Thymus (tissue), 11 donors: ENCODE data around the gene ELOVL6. TPM values are rescaled to one million over a fixed set of nuclear protein-coding genes. Genes with fewer than 3 reads are reported as not detected.
"Not testable (repeated sequence)": the region's sequence is repeated elsewhere in the genome, so short reads cannot be mapped to it uniquely, and the experiment has no call there.

ENCODE experiments used
- DNase-seq, 9 donors: peaks; one replicate each; pipeline ENCODE4 v3.0.0-alpha.2; 2013; ENCODE audit warnings: low spot score in 9 of 9, low read depth in 6 of 9, missing footprints in 1 of 9
- H3K27ac ChIP-seq, 2 donors: one replicate each; pipeline ENCODE4 v1.5.1; 2013; ENCODE audit warnings: control low read depth in 1 of 2, low read depth in 1 of 2, low read length in 1 of 2, mild to moderate bottlenecking in 1 of 2, moderate library complexity in 1 of 2
- H3K27me3 ChIP-seq, 2 donors: one replicate each; pipeline ENCODE4 v1.5.1; 2013; ENCODE audit warnings: low read length in 1 of 2; ENCODE audit not compliant: control insufficient read depth in 2 of 2, insufficient read depth in 1 of 2
- H3K36me3 ChIP-seq, 2 donors: one replicate each; pipeline ENCODE4 v1.5.1; 2013; ENCODE audit warnings: low read length in 1 of 2, mild to moderate bottlenecking in 1 of 2, moderate library complexity in 1 of 2; ENCODE audit not compliant: control insufficient read depth in 2 of 2, insufficient read depth in 2 of 2
- H3K4me1 ChIP-seq, 2 donors: one replicate each; pipeline ENCODE4 v1.5.1; 2013; ENCODE audit warnings: low read length in 2 of 2; ENCODE audit not compliant: control insufficient read depth in 2 of 2, insufficient read depth in 2 of 2
- H3K4me3 ChIP-seq, 2 donors: one replicate each; pipeline ENCODE4 v1.5.1; 2013; ENCODE audit warnings: low read length in 2 of 2, control low read depth in 1 of 2, mild to moderate bottlenecking in 1 of 2
- H3K9me3 ChIP-seq, 2 donors: one replicate each; pipeline ENCODE4 v1.5.1; 2013; ENCODE audit warnings: low read length in 1 of 2, mild to moderate bottlenecking in 1 of 2; ENCODE audit not compliant: control insufficient read depth in 2 of 2, insufficient read depth in 1 of 2
- WGBS: extraction: QIAGEN DNeasy Blood & Tissue Kit; methylation state at CpG from one replicate; pipeline ENCODE4 v1.1.7; 2013; 5-methylcytosine and 5-hydroxymethylcytosine counted together
- polyA plus RNA-seq: library from polyadenylated mRNA; stranded (reverse); fragments of 200-250 nt; gene quantifications from one replicate; pipeline ENCODE4 v1.2.3, GENCODE V29; 2013
- total RNA-seq: library from RNA; stranded (reverse); fragments of 120-200 nt; gene quantifications from one replicate; pipeline ENCODE4 v1.2.4, GENCODE V29; 2013
- donor health status: healthy.

The ELOVL6 gene
- total and polyA plus RNA-seq, 2 donors, result 2.8 to 3.1 TPM

DNA sequence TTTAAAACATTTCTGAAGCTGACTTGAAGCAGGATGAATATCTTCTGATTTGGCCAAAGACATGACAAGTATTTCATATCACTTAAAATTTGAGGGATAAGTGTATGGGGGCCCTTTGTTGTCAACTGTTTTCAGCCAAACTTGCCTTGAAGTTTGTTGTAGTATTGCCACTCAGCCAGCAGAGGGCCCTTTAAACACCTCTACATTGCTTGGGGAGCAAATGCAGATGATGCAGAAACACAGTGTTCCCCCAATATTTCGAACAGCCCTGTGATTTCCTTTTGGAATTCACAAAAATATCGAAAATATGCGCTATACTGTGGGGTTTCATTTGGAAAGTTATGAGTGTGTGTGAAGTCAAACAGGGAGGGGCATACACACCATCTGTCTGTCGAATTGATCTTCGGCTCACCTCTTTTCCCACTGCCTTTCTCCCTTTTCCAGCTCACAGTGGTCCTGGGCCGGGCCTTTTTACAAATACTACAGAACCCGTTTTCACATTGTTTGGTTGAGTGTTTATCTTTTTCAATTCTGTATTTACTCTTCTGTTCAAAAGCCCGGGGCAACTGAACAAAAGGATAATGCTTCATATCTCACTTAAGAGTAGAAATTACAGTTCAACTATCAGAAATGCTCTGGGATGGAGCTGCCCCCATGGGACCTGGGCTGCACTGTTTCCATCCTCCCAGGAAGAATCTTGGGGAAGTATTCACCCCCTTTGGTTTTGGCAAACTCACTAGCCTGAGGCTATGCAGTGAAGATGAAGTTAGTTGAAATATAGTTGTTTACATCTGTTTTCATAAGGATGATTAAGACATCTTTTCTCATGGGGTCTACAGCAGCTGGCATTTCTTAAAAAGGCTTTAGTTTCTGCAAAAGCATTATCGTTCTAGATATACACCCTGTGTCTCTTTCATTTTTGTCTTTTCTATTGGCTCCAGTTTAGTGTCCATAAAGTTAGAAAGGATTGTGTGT lies 148.2 kb downstream of the ELOVL6 start:
- DNase-seq, result peak in 8 of 9 donors; percentile 13 to 77 (median 48)
- 87% methylated on average over 9 of the region's 9 CpGs for WGBS
- Histone ChIP-seq H3K4me3 (no peak overlapping the region), H3K27ac (no peak overlapping the region), H3K4me1 (peaks cover 0 to 3% of the 10 kb centered on the region in 2 donors), H3K36me3 (no peaks in the 10 kb centered on the region), H3K27me3 (no peaks in the 10 kb centered on the region), H3K9me3 (no peaks in the 10 kb centered on the region)

DNA sequence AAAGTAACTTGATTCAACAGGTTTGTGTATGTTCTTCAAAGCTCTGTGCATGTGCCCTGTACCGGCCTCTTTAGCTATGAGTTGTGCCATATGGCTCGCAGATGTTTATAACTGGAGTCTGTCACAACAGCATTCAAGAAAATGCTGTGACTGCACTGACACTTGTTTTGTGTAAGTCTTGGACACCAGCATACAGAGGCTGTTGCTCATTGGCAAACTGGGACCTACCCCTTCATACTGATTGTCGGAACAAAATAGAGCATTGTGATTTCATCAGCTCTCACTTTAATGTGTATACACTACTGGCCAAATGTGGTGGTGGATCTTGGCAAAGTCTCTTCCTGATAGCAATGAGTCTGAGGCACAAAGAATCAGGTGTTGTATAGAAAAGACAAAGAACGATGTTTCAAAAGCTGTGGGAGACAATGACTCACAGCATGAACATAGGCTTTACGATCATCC lies 151.8 kb downstream of the ELOVL6 start:
- no peak overlapping the region for H3K4me3 ChIP-seq
- peaks cover 4 to 14% of the 10 kb centered on the region in 2 donors for H3K4me1 ChIP-seq
- H3K27ac ChIP-seq, result no peak overlapping the region
- no peaks in the 10 kb centered on the region for H3K36me3 ChIP-seq
- DNase-seq, result no peak
- WGBS, result 98% methylated on average over 5 of the region's 5 CpGs
- H3K27me3 ChIP-seq, result no peaks in the 10 kb centered on the region
- no peaks in the 10 kb centered on the region for H3K9me3 ChIP-seq

DNA sequence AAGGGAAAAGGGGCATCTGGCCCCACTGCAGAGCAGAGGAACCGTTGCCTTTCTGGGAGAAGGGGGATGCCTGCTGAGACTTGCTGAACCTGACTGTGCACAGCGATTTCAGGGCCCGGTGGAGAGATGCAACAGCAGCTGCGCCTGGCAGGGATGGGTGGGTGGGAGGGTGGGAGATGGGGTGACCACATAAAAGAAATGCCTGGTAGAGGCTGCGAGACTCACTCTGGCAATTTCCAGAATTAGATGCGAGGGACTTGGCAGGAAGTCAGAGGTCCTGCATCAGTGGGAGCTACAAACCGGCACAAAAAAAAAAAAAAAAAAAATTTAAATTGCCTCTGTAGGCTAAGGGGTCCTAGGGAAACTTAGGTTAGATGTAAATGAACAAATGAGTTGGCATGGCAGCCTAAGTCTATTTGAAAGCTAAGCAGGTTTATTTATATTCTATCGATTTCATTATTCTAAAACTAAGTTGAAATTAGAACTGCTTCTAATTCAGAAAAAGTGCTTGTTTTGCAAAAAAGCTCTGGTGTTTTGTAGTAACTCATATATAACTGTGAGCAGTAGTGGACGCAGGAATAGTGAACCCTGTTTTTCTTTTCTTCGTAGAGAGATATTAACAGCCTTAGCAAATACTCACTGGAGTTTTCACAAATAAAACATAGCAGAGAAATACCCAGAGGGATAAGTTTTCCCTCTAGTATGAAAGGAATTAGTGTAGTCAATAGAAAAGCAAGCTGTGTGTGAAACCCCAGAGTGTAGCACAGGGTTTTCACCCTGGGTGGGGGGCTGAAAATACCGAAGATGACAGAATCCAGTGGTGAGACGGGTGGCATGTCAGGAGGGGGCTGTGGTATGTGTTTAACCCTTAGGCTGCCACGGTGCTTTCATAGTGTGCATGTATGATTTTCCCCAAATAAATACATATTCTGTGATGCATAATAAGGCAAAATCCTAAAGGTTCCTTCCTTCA lies 155.6 kb downstream of the ELOVL6 start:
- Histone ChIP-seq H3K27me3 (no peaks in the 10 kb centered on the region), H3K36me3 (no peaks in the 10 kb centered on the region)
- WGBS, result 28% methylated on average over 13 of the region's 13 CpGs

DNA sequence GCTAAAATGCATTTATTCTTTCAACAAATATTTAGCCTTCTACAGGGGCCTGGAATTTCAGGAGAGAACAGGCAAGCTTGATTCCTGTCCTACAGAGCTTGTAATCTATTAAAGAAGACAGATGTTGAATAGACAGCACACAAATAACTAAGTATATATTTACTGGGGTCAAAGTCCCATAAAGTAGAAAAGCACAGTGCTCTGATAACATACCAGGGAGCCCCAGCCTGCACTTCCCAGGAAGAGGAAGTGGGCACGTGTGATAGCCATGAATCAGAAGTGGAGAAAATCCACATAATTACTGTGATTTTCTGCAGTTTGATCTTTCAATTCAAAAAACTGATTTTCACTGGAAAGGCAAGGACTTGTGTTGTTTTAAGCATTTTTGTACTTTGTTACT lies 156.7 kb downstream of the ELOVL6 start:
- Histone ChIP-seq H3K9me3 (no peaks in the 10 kb centered on the region), H3K27ac (no peak overlapping the region), H3K4me1 (peaks cover 4 to 14% of the 10 kb centered on the region in 2 donors), H3K36me3 (no peaks in the 10 kb centered on the region), H3K4me3 (no peak overlapping the region), H3K27me3 (no peaks in the 10 kb centered on the region)
- 22% methylated on average over 1 of the region's 1 CpG for WGBS
- DNase-seq, result no peak

More for the DNA sequence above, 155.6 kb downstream of the ELOVL6 start:
- no peak overlapping the region for H3K27ac ChIP-seq
- DNase-seq, result peak in 1 of 9 donors; percentile 34
- H3K9me3 ChIP-seq, result no peaks in the 10 kb centered on the region
- no peak overlapping the region for H3K4me3 ChIP-seq
- peaks cover 4 to 14% of the 10 kb centered on the region in 2 donors for H3K4me1 ChIP-seq

DNA sequence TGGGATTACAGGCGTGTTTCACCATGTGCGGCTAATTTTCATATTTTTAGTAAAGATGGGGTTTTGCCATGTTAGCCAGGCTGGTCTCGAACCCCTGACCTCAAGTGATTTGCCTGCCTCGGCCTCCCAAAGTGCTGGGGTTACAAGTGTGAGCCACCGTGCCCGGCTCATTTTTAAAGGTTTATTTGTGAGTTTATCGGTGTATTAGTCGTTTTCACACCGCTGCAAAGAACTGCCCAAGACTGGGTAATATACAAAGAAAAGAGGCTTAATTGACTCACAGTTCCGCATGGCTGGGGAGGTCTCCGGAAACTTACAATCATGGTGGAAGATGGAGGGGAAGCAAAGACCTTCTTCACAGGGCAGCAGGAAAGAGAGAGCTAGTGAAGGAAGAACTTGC lies 159.3 kb downstream of the ELOVL6 start:
- not testable (repeated sequence) for DNase-seq, H3K9me3 ChIP-seq, H3K4me3 ChIP-seq, H3K27ac ChIP-seq, H3K27me3 ChIP-seq, H3K36me3 ChIP-seq
- peaks cover 4 to 14% of the 10 kb centered on the region in 2 donors for H3K4me1 ChIP-seq
- WGBS, result 97% methylated on average over 11 of the region's 11 CpGs

DNA sequence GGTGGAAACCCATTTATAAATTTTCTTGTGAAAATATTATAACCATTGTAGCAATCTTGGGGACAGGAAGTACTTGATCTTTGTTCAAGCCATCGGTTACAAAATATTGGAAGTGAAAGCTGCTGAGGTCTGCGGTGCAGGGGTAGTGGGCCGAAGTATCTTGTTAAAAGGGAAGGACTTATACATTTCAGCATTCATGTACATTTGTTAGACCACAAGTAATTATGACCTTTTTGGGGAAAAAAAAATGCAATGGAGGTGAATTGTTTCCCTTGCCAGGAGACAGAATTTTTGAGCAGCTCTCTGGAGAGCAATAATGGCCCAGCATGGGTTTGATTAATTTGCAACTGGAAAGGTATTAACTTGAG lies 164.4 kb downstream of the ELOVL6 start:
- peaks cover 0 to 7% of the 10 kb centered on the region in 2 donors for H3K4me1 ChIP-seq
- no peaks in the 10 kb centered on the region for H3K27me3 ChIP-seq
- peak in 1 of 9 donors; percentile 40 for DNase-seq
- H3K27ac ChIP-seq, result no peak overlapping the region
- H3K4me3 ChIP-seq, result no peak overlapping the region
- H3K9me3 ChIP-seq, result no peaks in the 10 kb centered on the region
- H3K36me3 ChIP-seq, result no peaks in the 10 kb centered on the region
- 12% methylated on average over 3 of the region's 3 CpGs for WGBS

DNA sequence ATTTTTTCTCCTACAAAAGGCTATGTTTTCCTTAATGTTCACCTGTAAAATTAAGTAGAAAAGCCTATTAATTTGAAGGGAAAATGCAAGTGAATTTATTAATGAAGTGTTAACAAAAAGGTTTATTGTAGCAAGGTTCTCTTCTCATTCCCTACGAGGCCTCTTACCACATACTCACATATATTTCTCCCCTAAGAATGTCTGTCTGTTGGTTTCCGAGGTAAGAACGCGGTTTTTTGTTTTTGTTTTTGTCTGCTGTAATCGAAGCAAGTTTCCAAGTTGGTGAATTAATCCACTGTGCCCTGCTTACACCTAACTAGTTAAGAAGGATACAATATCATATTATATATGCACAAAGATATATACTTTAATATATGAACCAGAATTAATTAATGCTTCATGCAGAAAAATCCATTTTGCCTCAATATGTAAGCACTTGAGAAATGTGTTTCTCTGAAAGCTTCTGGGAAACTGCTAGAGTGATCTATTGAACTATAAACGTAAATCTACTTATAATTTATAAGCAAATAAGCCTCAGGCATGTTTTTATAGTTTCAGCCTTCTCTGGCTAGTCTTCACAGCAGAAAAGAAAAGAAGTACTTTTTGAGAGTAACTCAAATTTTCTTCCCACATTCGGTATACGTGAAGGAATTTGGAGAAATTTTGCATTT lies 164.9 kb downstream of the ELOVL6 start:
- peak in 1 of 9 donors; percentile 39 for DNase-seq
- no peaks in the 10 kb centered on the region for H3K27me3 ChIP-seq

DNA sequence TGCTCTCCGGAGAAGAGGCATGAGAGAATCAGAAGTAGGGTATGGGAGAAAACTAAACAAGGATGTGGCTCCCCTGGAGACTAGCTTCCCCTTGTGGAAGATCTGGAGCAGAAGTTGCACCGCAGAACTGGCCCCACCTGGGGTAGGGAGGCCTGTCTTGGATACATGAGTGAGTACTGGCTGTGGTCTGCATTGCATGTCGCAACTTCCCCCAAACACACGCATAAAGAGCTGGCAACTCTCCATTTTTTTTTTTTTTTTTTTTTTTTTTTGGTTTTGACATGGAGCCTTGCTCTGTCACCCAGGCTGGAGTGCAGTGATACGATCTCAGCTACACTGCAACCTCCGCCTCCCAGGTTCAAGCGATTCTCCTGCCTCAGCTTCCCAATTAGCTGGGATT lies 165.8 kb downstream of the ELOVL6 start:
- no peak for DNase-seq
- no peak overlapping the region for H3K27ac ChIP-seq
- no peaks in the 10 kb centered on the region for H3K27me3 ChIP-seq
- peaks cover 0 to 7% of the 10 kb centered on the region in 2 donors for H3K4me1 ChIP-seq
- H3K9me3 ChIP-seq, result no peaks in the 10 kb centered on the region
- 51% methylated on average over 7 of the region's 7 CpGs for WGBS
- no peak overlapping the region for H3K4me3 ChIP-seq
- H3K36me3 ChIP-seq, result no peaks in the 10 kb centered on the region

More for the DNA sequence above, 164.9 kb downstream of the ELOVL6 start:
- Histone ChIP-seq H3K9me3 (no peaks in the 10 kb centered on the region), H3K4me1 (peaks cover 0 to 7% of the 10 kb centered on the region in 2 donors), H3K4me3 (no peak overlapping the region), H3K36me3 (no peaks in the 10 kb centered on the region), H3K27ac (no peak overlapping the region)
- WGBS, result 39% methylated on average over 8 of the region's 8 CpGs
